ENCODE measurements around the gene PAQR6.
A peak's percentile ranks its signal among the peaks of the same experiment; 100 is the strongest.

The PAQR6 gene

DNA sequence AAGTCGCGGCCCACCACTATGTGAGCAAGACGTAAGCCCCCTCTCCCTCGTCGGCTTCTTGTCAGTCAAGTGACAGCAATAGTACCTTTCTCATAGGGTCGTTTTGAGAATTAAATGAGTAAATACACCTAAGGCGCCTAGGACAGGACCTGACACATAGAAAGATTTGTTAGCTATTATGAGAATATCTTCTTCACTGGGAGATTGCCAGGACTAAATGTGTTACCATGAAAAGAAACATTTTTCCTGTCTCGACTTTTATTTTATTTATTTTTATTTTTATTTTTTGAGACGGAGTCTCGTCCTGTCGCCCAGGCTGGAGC lies 34.3 kb downstream of the PAQR6 start:
- Histone ChIP-seq H3K4me1 (ENCODE audit: insufficient read depth, low read length) (peaks cover 4% of the 10 kb centered on the region), H3K9ac (ENCODE audit: low read depth, low read length) (peak overlapping the region; percentile 87), H3K9me3 (ENCODE audit: control insufficient read depth, insufficient read depth, low read length) (no peaks in the 10 kb centered on the region), H3K36me3 (ENCODE audit: insufficient read depth, low read length) (peaks cover under 1% of the 10 kb centered on the region; the same call in 1 of the 2 replicates)

DNA sequence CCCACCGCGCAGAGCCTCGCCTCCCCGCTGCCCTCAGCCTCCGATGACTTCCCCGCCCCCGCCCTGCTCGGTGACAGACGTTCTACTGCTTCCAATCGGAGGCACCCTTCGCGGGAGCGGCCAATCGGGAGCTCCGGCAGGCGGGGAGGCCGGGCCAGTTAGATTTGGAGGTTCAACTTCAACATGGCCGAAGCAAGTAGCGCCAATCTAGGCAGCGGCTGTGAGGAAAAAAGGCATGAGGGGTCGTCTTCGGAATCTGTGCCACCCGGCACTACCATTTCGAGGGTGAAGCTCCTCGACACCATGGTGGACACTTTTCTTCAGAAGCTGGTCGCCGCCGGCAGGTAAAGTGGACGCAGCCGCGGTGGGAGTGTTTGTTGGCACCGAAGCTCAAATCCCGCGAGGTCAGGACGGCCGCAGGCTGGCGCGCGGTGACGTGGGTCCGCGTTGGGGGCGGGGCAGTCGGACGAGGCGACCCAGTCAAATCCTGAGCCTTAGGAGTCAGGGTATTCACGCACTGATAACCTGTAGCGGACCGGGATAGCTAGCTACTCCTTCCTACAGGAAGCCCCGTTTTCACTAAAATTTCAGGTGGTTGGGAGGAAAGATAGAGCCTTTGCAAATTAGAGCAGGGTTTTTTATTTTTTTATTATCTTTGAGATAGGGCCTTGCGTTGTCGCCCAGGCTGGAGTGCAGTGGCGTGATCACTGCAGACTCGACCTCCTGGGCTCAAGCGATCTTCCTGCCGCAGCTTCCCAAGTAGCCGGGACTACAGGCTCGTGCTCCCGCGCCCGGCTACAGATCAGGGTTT lies 34.8 kb downstream of the PAQR6 start, which contains the start of gene PMF1:
Gene PMF1 (plus strand): TSS at position 175 of the 811 bp plus-strand sequence. CDS start 9 bp downstream, at position 184.
- Histone ChIP-seq H3K4me1 (ENCODE audit: insufficient read depth, low read length) (peaks cover 4% of the 10 kb centered on the region), H3K9me3 (ENCODE audit: control insufficient read depth, insufficient read depth, low read length) (no peaks in the 10 kb centered on the region), H3K36me3 (ENCODE audit: insufficient read depth, low read length) (peaks cover 6% of the 10 kb centered on the region; the same call in 1 of the 2 replicates), H3K9ac (ENCODE audit: low read depth, low read length) (peak within 1 kb of the TSS; percentile 87)

DNA sequence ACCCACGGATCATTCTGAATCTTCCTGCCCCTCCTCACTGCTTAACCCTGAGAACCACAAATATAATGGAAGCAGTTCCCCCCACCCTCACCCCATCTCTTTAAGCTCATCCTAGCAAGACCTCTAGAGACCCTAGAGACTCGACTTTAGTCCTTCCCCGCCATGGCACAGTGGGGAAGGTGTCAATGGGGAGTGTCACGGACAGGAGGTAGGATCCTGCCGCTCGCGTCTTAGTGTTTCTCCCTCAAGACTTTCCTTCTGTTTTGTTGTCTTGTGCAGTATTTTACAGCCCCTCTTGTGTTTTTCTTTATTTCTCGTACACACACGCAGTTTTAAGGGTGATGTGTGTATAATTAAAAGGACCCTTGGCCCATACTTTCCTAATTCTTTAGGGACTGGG lies 35.7 kb downstream of the PAQR6 start:
- Histone ChIP-seq H3K36me3 (ENCODE audit: insufficient read depth, low read length) (peaks cover 9% of the 10 kb centered on the region; the same call in 1 of the 2 replicates), H3K9me3 (ENCODE audit: control insufficient read depth, insufficient read depth, low read length) (no peaks in the 10 kb centered on the region), H3K9ac (ENCODE audit: low read depth, low read length) (peak overlapping the region; percentile 87), H3K4me1 (ENCODE audit: insufficient read depth, low read length) (peaks cover 8% of the 10 kb centered on the region)

DNA sequence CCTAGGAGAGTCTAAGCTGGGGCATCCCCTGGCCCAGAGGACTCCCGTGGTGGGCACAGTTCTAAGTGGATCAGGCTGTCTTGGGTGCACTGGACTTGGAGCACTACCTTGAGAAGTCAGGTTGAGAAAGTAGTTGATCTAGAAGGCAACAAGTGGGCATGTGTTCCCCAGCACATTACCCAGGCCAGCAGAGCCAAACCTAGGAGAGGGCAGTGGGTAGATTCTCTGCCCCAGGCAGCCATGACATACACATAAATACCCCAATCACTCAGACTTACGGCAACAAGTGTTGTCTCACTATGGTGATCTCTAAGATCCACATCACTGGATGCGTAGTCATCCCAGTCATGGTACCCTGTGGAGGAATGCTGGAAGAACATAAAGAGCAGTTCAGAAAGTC lies 36.6 kb downstream of the PAQR6 start:
- H3K9me3 ChIP-seq (ENCODE audit: control insufficient read depth, insufficient read depth, low read length), result no peaks in the 10 kb centered on the region
- peaks cover 8% of the 10 kb centered on the region for H3K4me1 ChIP-seq (ENCODE audit: insufficient read depth, low read length)
- peaks cover 9% of the 10 kb centered on the region; the same call in 1 of the 2 replicates for H3K36me3 ChIP-seq (ENCODE audit: insufficient read depth, low read length)
- H3K9ac ChIP-seq (ENCODE audit: low read depth, low read length), result no peak overlapping the region

DNA sequence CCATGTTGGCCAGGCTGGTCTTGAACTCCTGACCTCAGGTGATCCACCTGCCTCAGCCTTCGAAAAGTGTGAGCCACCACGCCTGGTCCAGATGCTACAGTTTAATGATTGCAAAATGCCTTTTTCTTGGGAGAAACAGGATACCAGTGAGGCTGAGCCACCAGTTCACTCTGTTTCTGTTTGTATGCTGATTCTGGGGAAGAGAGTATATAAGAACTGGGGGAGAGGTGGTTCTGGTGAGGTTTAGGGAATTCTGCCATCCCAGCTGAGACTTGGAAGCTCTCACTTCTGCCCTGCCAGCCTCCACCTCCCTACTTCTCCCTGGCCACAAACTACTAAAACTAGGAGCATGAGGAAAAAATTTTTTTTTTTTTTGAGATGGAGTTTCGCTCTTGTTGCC lies 43.2 kb downstream of the PAQR6 start:
- H3K9me3 ChIP-seq (ENCODE audit: control insufficient read depth, insufficient read depth, low read length), result no peaks in the 10 kb centered on the region
- no peak overlapping the region for H3K9ac ChIP-seq (ENCODE audit: low read depth, low read length)
- H3K4me1 ChIP-seq (ENCODE audit: insufficient read depth, low read length), result peaks cover 4% of the 10 kb centered on the region; the same call in 1 of the 2 replicates
- peaks cover 28% of the 10 kb centered on the region; the same call in 1 of the 2 replicates for H3K36me3 ChIP-seq (ENCODE audit: insufficient read depth, low read length)

DNA sequence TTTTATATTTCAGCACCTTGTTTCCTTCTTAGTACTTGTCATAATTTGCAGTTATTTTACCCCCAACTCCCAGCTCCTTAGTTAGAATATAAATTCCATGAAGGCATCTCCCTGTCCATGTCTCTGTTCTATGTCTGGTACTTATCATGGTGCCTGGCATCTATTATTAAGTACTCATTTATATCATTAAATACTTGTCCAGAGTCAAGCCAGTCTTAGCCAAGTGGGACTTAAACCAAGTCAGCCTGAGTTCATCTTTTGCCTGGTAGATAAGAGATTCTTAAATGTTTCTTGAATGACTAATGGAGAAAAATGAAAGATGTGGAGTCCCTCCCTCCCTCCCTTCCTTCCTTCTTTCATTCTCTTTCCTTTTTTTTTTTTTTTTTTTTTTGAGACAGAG lies 44.5 kb downstream of the PAQR6 start:
- Histone ChIP-seq H3K4me1 (ENCODE audit: insufficient read depth, low read length) (0 out of 2 replicates have a peak, but pooled peaks cover 4% of the 10 kb centered on the region), H3K36me3 (ENCODE audit: insufficient read depth, low read length) (peaks cover 25% of the 10 kb centered on the region; the same call in 1 of the 2 replicates), H3K9ac (ENCODE audit: low read depth, low read length) (no peak overlapping the region), H3K9me3 (ENCODE audit: control insufficient read depth, insufficient read depth, low read length) (no peaks in the 10 kb centered on the region)

DNA sequence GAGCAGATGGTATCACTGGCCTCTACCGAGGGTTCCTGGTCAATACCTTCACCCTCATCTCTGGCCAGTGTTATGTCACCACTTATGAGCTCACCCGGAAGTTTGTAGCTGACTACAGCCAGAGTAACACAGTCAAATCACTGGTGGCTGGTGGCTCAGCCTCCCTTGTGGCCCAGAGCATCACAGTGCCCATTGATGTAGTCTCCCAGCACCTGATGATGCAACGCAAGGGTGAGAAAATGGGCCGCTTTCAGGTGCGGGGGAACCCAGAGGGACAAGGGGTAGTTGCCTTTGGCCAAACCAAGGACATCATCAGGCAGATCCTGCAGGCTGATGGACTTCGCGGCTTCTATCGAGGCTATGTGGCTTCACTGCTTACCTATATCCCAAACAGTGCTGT lies 47.8 kb downstream of the PAQR6 start:
- peaks cover 22% of the 10 kb centered on the region; the same call in 1 of the 2 replicates for H3K36me3 ChIP-seq (ENCODE audit: insufficient read depth, low read length)
- peaks cover 9% of the 10 kb centered on the region; the same call in 1 of the 2 replicates for H3K4me1 ChIP-seq (ENCODE audit: insufficient read depth, low read length)
- no peaks in the 10 kb centered on the region for H3K9me3 ChIP-seq (ENCODE audit: control insufficient read depth, insufficient read depth, low read length)
- no peak overlapping the region for H3K9ac ChIP-seq (ENCODE audit: low read depth, low read length)

DNA sequence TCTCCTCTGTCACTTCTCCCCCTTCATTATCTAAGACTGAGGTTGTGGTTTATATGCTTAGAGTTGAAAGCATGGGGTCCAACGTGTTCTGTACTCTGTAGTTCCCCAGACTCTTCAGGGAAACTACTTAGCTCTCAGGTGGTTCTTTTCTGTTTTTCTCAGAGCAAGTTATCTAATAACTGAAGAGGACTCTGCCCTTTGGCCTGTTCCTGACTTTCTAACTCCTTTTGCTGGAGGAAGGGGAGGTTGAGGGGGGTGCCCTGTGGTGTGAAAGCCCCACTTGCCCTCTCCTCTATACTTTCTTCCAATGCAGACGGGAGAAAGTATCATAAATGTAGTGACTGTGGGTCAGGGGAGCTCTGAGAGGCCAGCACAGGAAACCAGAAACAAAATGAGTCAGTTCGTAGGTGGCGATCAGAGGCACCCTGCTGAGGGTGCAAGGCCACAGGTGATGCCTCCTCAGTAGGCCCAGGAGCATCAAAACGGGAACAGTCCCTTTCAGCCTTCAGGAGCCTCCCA lies 49.0 kb downstream of the PAQR6 start:
- Histone ChIP-seq H3K4me1 (ENCODE audit: insufficient read depth, low read length) (peaks cover 9% of the 10 kb centered on the region; the same call in 1 of the 2 replicates), H3K9ac (ENCODE audit: low read depth, low read length) (no peak overlapping the region), H3K36me3 (ENCODE audit: insufficient read depth, low read length) (peaks cover 22% of the 10 kb centered on the region; the same call in 1 of the 2 replicates), H3K9me3 (ENCODE audit: control insufficient read depth, insufficient read depth, low read length) (no peaks in the 10 kb centered on the region)

DNA sequence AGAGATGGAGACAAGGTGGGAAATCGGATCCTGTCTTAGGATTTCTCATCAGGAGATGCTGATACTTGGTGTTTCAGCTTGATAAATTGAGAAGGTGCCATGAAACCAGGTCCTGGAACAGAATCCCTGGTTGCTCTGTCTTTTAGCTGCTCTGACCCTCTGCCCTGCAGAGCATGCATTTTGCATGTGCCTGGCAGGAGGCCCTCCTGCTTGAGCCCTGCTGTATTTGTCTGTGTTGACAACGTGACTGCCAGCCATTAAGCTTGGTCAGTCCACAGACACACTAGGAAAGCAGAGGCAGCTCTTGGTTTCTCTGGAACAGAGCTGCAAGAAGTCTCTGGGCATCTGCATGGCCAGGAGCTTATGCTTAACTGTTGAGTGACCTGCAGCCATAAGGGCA lies 51.4 kb downstream of the PAQR6 start:
- peaks cover 14% of the 10 kb centered on the region; the same call in 1 of the 2 replicates for H3K4me1 ChIP-seq (ENCODE audit: insufficient read depth, low read length)
- H3K9ac ChIP-seq (ENCODE audit: low read depth, low read length), result no peak overlapping the region
- H3K36me3 ChIP-seq (ENCODE audit: insufficient read depth, low read length), result peaks cover 21% of the 10 kb centered on the region; the same call in 1 of the 2 replicates
- no peaks in the 10 kb centered on the region for H3K9me3 ChIP-seq (ENCODE audit: control insufficient read depth, insufficient read depth, low read length)

DNA sequence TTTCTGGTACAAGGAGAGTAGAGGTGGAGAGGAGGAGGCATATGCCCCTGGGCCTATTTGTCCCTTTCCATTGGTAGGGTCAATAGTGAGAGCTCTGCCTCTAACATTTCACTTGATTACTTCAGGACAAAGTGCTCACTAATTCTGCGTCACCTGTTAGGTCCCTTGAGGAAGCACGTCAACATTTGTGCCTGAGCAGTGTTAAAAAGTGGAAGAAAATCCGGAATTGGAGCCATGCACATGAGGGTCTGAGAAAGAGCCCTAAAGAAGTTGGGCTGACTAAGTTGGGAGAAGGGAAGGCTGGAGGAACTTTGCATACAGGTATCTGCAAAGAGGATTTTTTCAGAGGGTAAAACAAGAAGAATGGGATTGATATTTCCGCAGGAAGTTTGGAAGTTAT lies 52.0 kb downstream of the PAQR6 start:
- Histone ChIP-seq H3K4me1 (ENCODE audit: insufficient read depth, low read length) (peaks cover 14% of the 10 kb centered on the region; the same call in 1 of the 2 replicates), H3K9ac (ENCODE audit: low read depth, low read length) (no peak overlapping the region), H3K9me3 (ENCODE audit: control insufficient read depth, insufficient read depth, low read length) (no peaks in the 10 kb centered on the region), H3K36me3 (ENCODE audit: insufficient read depth, low read length) (peaks cover 15% of the 10 kb centered on the region; the same call in 1 of the 2 replicates)

DNA sequence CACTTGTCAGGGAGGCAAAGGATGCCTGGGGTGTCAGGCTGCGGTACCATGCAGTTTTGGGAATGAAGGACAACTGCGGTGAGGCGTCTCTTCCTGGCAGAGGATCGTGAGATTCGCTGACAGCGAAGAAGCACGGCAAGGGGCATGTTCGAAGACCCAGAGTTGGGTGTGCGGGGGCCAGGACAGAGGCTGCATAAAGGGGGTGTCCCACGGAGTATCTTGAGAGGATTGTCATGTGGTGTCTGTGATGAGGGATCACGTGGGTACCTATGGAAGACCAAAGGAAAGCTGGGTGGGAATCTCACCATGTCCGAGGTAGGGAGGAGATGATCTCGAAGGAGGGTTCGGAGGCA lies 53.6 kb downstream of the PAQR6 start:
- Histone ChIP-seq H3K9ac (ENCODE audit: low read depth, low read length) (peak overlapping the region; percentile 68), H3K9me3 (ENCODE audit: control insufficient read depth, insufficient read depth, low read length) (no peaks in the 10 kb centered on the region), H3K36me3 (ENCODE audit: insufficient read depth, low read length) (peaks cover 9% of the 10 kb centered on the region; the same call in 1 of the 2 replicates), H3K4me1 (ENCODE audit: insufficient read depth, low read length) (peaks cover 14% of the 10 kb centered on the region; the same call in 1 of the 2 replicates)

DNA sequence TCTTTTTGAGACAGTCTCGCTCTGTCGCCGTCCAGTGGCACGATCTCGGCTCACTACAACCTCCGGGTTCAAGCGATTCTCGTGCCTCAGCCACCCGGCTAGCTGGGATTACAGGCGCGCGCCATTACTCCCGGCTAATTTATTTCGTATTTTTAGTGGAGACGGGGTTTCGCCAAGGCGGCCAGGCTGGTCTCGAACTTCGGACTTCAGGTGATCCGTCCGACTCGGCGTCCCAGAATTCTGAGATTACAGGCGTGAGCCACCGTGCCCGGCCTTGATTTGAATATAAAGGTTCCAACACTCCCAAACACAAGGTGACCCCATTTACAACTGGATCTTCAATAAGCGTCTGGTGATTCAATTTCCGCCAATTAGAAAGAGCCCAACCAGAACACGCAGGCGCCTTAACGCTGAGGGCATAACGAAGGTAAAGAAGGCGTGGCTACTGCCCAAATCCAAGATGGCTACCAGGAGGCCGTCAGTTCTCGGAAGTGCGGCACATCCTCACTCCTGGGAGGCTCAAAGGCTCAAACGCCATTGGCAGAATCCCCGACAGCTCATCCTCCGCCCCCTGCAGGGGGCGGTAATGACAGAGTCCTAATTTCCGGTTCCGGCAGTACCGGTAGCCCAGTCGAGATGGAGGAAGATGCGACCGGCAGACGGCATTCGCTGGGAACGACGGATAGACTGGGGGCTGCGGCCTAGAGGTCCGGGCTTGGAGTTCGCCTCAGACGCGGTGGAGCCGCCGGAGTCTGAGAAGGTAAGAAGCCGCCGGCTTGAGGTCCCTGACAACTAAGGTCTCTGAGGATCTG lies 54.2 kb downstream of the PAQR6 start, which contains the start of gene SLC25A44:
Gene SLC25A44 (plus strand): TSS at position 617 of the 812 bp plus-strand sequence. CDS start 5,744 bp downstream, outside the sequence.
- Histone ChIP-seq H3K4me1 (ENCODE audit: insufficient read depth, low read length) (peaks cover 14% of the 10 kb centered on the region; the same call in 1 of the 2 replicates), H3K9me3 (ENCODE audit: control insufficient read depth, insufficient read depth, low read length) (no peaks in the 10 kb centered on the region), H3K9ac (ENCODE audit: low read depth, low read length) (peak within 1 kb of the TSS; percentile 68), H3K36me3 (ENCODE audit: insufficient read depth, low read length) (peaks cover 9% of the 10 kb centered on the region; the same call in 1 of the 2 replicates)

Measured in ES-I3 (cell line).